ENCODE measurements around the gene VSIG10.

VSIG10 gene

DNA sequence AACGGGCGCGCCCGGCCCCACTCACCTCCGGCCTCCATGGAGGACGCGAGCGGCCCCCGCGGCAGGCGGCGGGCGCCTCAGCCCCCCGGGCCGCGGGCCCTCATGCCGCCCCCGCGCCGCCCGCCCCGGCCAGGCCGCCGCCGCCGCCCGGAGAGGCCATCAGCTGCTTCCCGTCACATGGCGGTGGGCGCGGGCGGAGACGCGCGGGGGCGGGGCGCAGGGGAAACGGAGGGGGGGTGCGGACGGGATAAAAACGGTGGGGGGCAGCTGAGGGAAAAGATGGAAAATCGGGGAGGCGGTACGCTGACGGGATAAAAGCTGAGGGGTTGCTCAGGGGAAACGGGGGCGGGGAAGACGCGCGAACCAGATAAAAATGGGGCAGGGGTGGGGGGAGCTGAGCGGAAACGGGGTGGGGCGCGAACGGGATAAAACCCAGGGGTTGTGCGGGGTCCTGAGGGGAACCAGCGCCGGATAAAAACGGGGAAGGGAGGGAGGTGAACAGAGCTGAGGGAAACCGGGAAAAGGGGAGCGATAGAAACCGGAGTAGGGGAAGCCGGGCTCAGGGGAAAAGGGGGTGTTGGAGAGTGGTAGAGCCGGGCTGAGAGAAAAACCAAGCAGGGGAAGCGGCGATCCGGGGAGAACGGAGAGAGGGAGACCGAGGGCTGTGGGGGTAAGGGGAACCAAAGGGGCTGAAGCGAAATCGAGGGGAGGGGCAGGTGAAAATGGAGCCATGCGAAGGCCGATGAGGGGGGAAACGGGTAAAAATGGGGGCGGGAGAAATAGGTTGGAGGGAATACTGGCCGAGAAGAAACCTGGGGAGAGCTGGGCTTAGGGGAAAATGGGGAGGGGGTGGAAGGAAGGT is 42.6 kb downstream of the VSIG10 start, which contains the start of gene WSB2:
Gene WSB2, minus strand, starts transcription at position 169 of the 862 bp plus-strand sequence. Its CDS starts 131 bp downstream, at position 38.
- in situ Hi-C loops (cut with HindIII; ENCODE audit: low sequenced_read_pairs) = no loop called here

GRCh38 chr12:118060301-118061010 is 43.4 kb downstream of the VSIG10 start:
- in situ Hi-C loops (cut with HindIII; ENCODE audit: low sequenced_read_pairs) = no loop called here

DNA sequence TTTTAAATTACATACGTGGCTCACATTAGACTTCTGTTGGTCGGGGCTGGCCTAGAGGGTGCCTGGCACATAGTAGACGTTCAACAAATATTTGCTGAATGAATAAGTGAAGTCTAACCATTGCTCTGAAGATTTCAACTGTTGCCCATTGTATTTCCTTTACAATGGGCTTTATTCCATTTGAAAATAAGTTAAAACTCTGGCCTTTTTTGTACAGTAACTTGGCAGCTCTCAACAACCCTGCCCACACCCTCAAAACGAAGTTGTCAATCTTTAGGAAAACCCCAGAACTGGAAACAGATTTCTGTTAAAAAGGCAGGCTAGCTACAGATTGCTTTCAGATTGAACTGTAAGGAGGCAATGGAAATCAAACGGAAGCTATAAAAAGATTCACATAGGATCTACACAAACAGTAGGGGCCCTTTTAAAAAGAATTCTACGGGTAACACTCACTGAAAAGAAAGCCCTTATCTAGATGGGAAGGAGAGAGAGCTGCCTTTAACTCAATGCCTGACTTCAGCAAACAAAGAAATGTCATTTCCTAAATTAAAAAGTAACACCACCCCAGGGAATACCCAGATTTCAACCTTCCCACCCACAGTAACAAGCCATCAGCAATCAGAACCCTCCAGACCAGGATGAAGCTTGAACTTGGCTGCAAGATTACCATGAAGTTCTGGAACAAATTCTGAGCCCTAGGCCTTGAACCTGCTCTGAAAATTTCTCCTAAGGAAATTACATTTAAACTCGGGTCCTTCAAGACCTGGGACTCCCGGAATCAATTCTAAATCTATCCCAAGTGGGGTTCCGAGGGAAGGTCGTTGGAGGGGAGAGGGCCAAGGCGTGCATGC is 44.2 kb downstream of the VSIG10 start:
- in situ Hi-C loops (cut with HindIII; ENCODE audit: low sequenced_read_pairs) = no loop called here

GRCh38 chr12:118058881-118059280 is 44.9 kb downstream of the VSIG10 start:
- in situ Hi-C loops (cut with HindIII; ENCODE audit: low sequenced_read_pairs) = no loop called here

DNA sequence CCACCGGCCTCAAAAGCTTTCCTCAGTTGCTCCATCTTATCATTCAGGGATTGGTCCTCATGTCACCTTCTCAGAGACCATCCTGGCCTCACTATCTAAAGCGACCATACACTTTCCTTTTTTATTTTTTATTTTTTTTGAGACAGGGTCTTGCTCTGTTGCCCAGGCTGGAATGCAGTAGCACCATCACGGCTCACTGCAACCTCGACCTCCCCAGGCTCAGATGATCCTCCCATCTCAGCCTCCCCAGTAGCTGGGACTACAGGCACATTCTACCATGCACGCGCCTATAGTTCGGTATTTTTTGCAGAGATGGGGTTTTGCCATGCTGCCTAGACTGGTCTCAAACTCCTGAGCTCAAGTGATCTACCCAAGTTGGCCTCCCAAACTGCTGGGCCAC is 45.6 kb downstream of the VSIG10 start:
- in situ Hi-C loops (cut with HindIII; ENCODE audit: low sequenced_read_pairs) = no loop called here

DNA sequence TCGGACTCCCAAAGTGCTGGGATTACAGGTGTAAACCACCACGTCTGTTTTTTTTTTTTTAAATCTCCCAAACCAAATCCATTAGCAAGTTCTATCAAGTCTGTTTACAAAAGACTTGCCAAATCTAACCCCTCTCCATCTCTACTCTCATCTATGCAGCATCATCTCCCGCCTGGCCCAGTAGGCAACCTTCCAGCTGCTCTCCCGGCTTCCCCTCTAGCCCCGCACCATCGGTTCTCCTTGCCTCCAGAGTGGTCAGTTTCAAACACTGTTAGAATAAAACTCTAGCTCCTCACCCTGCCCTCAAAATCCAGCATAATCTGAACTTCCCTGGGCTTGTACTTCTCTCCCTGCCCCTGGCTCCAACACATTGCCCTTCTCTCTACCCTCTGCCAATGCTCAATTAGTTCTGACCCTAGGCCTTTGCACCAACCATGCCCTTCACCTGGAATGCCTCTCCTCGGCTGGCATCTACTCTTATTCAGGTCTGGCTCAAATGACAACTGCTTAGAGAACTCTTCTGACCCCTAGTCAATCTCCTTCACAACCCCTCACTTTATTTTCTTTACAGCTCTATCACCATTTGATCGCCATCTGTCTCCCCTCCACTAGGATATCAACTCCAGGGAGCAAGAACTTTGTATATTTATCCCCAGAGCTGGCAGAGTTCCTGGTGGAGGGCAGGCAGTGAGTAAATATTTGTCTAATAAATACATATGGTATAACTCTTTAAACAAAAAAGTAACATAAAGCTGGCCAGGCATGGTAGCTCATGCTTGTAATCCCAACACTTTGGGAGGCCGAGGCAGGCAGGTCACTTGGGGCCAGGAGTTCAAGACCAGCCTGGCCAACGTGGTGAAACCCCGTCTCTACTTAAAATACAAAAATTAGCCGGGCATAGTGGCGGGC is 47.7 kb downstream of the VSIG10 start:
- in situ Hi-C loops (cut with HindIII; ENCODE audit: low sequenced_read_pairs) = no loop called here

GRCh38 chr12:118055144-118055557 is 48.7 kb downstream of the VSIG10 start:
- in situ Hi-C loops (cut with HindIII; ENCODE audit: low sequenced_read_pairs) = no loop called here

- in situ Hi-C loops (cut with HindIII; ENCODE audit: low sequenced_read_pairs) = no loop called here
Measured at GRCh38 chr12:118053071-118053985, 50.5 kb downstream of the VSIG10 start.

DNA sequence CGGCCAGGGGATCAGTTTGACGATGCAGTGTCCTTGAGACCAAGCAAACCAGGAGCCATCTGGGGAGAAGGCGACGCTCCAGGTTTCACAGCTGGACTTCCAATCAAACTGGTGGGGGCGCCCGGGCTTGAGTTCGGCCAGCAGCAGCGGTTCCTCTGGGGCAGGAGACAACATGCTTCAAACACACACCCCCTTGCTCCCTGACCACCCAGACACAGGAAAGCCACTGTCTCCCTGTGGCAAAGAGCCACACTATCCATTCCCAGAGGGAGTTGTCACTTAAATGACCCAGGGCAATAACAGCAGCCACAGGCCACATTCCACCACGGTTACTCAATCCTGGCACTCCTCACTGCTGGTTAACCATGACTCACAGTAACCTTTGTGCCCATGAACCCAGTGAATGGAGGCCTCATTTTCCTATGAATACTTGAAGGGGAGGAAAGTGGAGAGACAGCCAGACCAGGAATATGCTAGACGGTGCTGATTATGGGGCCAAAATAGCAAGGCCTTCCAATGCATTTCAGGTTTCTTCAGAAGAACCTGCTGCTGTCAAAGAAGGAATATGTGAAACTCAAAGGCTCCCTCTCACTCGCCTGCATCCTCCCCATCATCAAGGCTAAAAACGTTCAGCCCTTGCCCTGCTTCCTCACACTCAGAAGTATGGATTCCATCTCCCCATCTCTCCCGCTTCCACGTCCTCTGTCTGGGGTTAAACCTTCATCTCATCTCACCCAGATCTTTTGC is 51.3 kb downstream of the VSIG10 start:
- in situ Hi-C loops (cut with HindIII; ENCODE audit: low sequenced_read_pairs) = no loop called here

- in situ Hi-C loops (cut with HindIII; ENCODE audit: low sequenced_read_pairs) = no loop called here
Measured at GRCh38 chr12:118050972-118051910, 52.6 kb downstream of the VSIG10 start.

DNA sequence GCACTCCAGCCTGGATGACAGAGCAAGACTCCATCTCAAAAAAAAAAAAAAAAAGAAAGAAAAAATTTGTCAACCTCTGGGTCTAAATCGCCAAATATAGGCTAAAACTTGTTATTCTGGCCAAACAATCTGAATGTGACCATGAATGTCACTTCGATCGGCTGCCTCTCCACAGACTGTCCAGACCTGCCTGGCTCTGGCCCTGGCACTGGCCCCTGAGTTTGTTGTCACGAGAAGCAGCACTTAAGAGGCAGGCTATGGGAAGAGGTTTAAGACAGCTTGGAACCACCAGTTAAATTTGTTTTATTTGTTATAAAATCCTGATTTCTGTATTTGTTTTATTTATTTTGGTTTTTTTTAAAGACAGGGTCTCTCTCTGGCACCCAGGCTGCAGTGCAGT is 57.4 kb downstream of the VSIG10 start:
- in situ Hi-C loops (cut with HindIII; ENCODE audit: low sequenced_read_pairs) = no loop called here

GRCh38 chr12:118044577-118044976 is 59.2 kb downstream of the VSIG10 start:
- in situ Hi-C loops (cut with HindIII; ENCODE audit: low sequenced_read_pairs) = no loop called here

- in situ Hi-C loops (cut with HindIII; ENCODE audit: low sequenced_read_pairs) = no loop called here
Measured at GRCh38 chr12:118044075-118044474, 59.7 kb downstream of the VSIG10 start.

DNA sequence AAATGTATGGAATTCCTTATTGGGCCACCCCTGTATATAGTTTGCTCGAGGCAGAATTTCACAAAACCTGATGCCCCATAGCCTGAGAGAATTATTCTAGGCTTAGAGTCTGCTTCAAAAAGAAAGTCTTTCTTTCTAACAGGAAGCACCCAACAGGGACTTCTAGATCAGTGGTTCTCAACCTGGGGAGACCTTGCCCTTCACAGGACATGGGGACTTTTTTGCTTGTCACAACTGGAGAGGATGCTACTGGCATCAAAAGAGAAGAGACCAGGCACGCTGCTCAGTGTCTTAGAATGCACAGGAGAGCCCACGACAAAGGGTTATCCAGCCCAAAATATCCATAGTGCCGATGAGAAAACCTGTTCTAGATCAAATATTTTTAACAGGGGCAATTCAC is 61.7 kb downstream of the VSIG10 start:
- in situ Hi-C loops (cut with HindIII; ENCODE audit: low sequenced_read_pairs) = no loop called here

- in situ Hi-C loops (cut with HindIII; ENCODE audit: low sequenced_read_pairs) = no loop called here
Measured at GRCh38 chr12:118038137-118038536, 65.7 kb downstream of the VSIG10 start.

DNA sequence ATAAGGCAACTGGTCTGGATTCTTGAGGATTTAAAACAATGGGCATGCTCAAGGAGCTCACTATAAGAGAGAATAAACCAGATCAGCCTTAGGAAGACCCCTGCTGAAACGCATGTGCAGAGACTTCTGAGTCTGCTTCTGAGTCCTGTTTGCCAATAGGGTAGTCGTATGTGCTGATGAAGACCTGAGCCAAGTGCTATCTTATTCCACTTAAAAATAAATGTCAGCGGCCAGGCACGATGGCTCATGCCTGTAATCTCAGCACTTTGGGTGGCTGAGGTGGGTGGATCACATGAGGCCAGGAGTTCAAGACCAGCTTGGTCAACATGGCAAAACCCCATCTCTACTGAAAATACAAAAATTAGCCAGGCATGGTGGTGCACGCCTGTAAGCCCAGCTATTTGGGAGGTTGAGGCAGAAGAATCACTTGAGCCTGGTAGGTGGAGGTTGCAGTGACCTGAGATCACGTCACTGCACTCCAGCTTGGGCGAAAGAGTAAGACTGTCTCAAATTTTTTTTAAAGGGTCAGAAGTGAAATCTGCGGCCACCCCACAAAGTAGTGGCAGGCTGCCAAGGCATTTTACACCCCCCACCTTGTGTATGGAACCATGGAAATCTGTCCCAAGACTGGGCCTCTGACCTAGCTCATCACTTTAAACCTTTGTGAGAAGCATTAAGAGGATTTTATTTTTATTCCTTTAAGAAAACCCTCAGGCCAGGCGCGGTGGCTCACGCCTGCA is 67.0 kb downstream of the VSIG10 start:
- in situ Hi-C loops (cut with HindIII; ENCODE audit: low sequenced_read_pairs) = no loop called here

Measured in DLD1 (cell line).